HEK293T (cell line): Measurements from ENCODE around the gene FAM135A.
"Not testable (repeated sequence)": the region's sequence is repeated elsewhere in the genome, so short reads cannot be mapped to it uniquely, and the experiment has no call there.

ENCODE experiments used
- CTCF ChIA-PET: fragments of 350-600 bp; formaldehyde crosslinking; extraction: SDS; loops from one replicate; lab custom pipeline; 2021; ENCODE audit warnings: antibody characterized with exemption, inconsistent platforms; lab: Yijun Ruan, JAX
- POLR2A ChIA-PET: fragments of 350-600 bp; formaldehyde crosslinking; extraction: SDS; loops from one replicate; lab custom pipeline; 2020; ENCODE audit warnings: antibody characterized with exemption, inconsistent platforms; lab: Yijun Ruan, JAX
- DNase-seq: peaks from one replicate; pipeline ENCODE4 v3.0.0; 2012; ENCODE audit warnings: mixed read lengths; ENCODE audit errors: extremely low spot score
- ARNT ChIP-seq: fragments of 450-650 bp; IDR thresholded peaks from 2 replicates; pipeline ENCODE4 v1.6.1; 2017; ENCODE audit warnings: mild to moderate bottlenecking
- BHLHE40 ChIP-seq: fragments of 450-650 bp; IDR thresholded peaks from 2 replicates; pipeline ENCODE4 v1.6.1; 2016; ENCODE audit warnings: mild to moderate bottlenecking, moderate library complexity, borderline replicate concordance
- CTBP1 ChIP-seq: fragments of 450-650 bp; IDR thresholded peaks from 2 replicates; pipeline ENCODE4 v1.6.1; 2016; ENCODE audit warnings: borderline replicate concordance
- ELF4 ChIP-seq: fragments of 450-650 bp; IDR thresholded peaks from 2 replicates; pipeline ENCODE4 v1.6.1; 2017; ENCODE audit warnings: antibody characterized with exemption
- FOXA1 ChIP-seq: fragments of 450-650 bp; IDR thresholded peaks from 2 replicates; pipeline ENCODE4 v1.6.1; 2016; ENCODE audit warnings: mild to moderate bottlenecking
- FOXK2 ChIP-seq: fragments of 450-650 bp; IDR thresholded peaks from 2 replicates; pipeline ENCODE4 v1.6.1; 2016; ENCODE audit warnings: mild to moderate bottlenecking
- FOXM1 ChIP-seq: fragments of 450-650 bp; IDR thresholded peaks from 2 replicates; pipeline ENCODE4 v1.6.1; 2017; ENCODE audit warnings: mild to moderate bottlenecking, borderline replicate concordance
- HDGF ChIP-seq: fragments of 450-650 bp; IDR thresholded peaks from 2 replicates; pipeline ENCODE4 v1.6.1; 2017; ENCODE audit warnings: antibody characterized with exemption, borderline replicate concordance
- L3MBTL2 ChIP-seq: fragments of 450-650 bp; conservative IDR thresholded peaks from 2 replicates; pipeline ENCODE4 v1.6.1; 2016; ENCODE audit warnings: mild to moderate bottlenecking
- LEF1 ChIP-seq: fragments of 450-650 bp; IDR thresholded peaks from 2 replicates; pipeline ENCODE4 v1.6.1; 2017; ENCODE audit warnings: mild to moderate bottlenecking, borderline replicate concordance
- NFRKB ChIP-seq: fragments of 450-650 bp; IDR thresholded peaks from 2 replicates; pipeline ENCODE4 v1.6.1; 2016; ENCODE audit warnings: mild to moderate bottlenecking, moderate library complexity
- PKNOX1 ChIP-seq: fragments of 450-650 bp; IDR thresholded peaks from 2 replicates; pipeline ENCODE4 v1.6.1; 2016
- SP1 ChIP-seq: fragments of 450-650 bp; IDR thresholded peaks from 2 replicates; pipeline ENCODE4 v1.6.1; 2017
- SUZ12 ChIP-seq: fragments of 450-650 bp; IDR thresholded peaks from 2 replicates; pipeline ENCODE4 v1.6.1; 2016; ENCODE audit warnings: mild to moderate bottlenecking
- TARDBP ChIP-seq: fragments of 450-650 bp; IDR thresholded peaks from 2 replicates; pipeline ENCODE4 v1.6.1; 2016
- ZNF384 ChIP-seq: fragments of 450-650 bp; IDR thresholded peaks from 2 replicates; pipeline ENCODE4 v1.6.1; 2016

Gene FAM135A

DNA sequence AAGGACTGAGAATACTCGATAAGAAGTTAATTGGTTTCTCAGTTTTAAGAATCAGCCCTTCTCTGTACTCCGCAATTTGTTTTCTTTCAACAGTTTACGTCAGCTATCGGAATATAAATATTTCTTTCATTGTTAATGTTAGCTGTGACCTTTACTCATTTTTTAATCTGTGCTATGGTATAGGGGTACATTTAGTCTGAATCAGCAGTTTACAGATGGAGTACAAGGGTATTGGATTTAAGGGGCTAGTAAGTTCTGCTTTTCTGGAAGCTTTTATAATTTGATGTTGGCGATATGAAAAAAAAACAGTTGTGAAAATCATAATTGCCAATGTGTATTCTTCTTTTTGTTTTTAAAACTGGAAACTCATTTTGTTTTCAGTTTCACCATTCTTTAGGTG lies 23.0 kb downstream of the FAM135A start:
- TF ChIP-seq HDGF (no peak), TARDBP (no peak), BHLHE40 (no peak), ELF4 (no peak), ZNF384 (no peak), PKNOX1 (no peak), FOXA1 (no peak), LEF1 (no peak), ARNT (no peak)
- DNase-seq = no peak
- CTCF ChIA-PET = interaction anchor here (0.6 to 0.7 kb wide), 2 partner anchors 354 to 472 kb away, joined by 3 to 4 read pairs; no protein-coding TSS in a partner anchor
- POLR2A ChIA-PET = no interaction called here

DNA sequence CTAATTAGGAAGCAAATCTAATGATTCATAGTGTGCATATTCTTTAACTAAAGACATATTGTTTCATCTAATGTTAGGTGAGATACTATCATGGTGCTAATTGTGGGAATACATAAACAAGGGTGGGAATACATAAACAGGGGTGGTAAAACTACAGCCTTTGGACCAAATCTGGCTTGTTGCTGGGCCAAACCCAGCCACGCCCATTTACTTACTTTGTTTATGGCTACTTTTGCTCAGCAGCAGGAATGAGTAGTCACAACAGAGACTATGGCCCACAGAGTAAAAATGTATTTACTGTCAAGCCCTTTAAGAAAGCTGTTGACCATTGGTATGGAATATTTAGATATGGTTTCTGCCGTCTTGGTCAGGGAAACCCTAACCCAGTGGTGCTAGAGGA lies 31.7 kb downstream of the FAM135A start:
- TF ChIP-seq FOXK2 = no peak
- ChIA-PET CTCF (no interaction called here), POLR2A (no interaction called here)
- no peak for DNase-seq

- CTCF ChIA-PET, DNase-seq, POLR2A ChIA-PET: not testable (repeated sequence)
Measured at GRCh38 chr6:70447343-70448070, 34.2 kb downstream of the FAM135A start.

- DNase-seq, POLR2A ChIA-PET, CTCF ChIA-PET: not testable (repeated sequence)
Measured at GRCh38 chr6:70453899-70454298, 40.6 kb downstream of the FAM135A start.

DNA sequence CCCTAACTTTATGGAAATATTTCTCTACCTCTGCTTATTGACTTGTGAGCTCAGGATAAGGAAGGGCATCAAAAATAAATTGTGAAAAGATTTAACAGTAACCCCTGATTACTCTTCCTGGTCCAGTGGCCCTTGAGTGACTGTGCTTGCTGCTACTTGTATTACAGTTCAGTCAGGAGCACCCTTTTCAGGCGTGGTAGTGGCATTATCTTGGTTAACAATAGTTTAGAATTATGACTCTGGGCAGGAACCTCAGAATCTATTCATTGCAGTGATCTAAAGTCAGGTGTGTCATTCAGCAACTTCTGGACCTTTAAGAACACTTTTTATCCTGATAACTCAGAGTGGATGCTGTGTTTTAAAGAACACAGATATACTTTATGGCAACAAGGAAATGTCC lies 43.4 kb downstream of the FAM135A start:
- POLR2A ChIA-PET = no interaction called here
- DNase-seq = no peak
- CTCF ChIA-PET = no interaction called here
- no peak for TF ChIP-seq PKNOX1
- TF ChIP-seq SP1 = no peak
- no peak for TF ChIP-seq FOXK2
- no peak for TF ChIP-seq LEF1
- TF ChIP-seq FOXM1 = no peak
- no peak for TF ChIP-seq BHLHE40
- no peak for TF ChIP-seq ZNF384
- no peak for TF ChIP-seq CTBP1
- TF ChIP-seq SUZ12 = no peak
- no peak for TF ChIP-seq FOXA1
- TF ChIP-seq ELF4 = no peak
- no peak for TF ChIP-seq L3MBTL2
- no peak for TF ChIP-seq HDGF
- TF ChIP-seq TARDBP = no peak

- no peak for DNase-seq
- ChIA-PET POLR2A (no interaction called here), CTCF (no interaction called here)
- TF ChIP-seq ARNT (no peak), CTBP1 (no peak), SUZ12 (no peak), LEF1 (no peak), FOXA1 (no peak), HDGF (no peak), FOXK2 (no peak), ZNF384 (no peak)
Measured at GRCh38 chr6:70459235-70459634, 45.9 kb downstream of the FAM135A start.

- CTCF ChIA-PET, POLR2A ChIA-PET: not testable (repeated sequence)
Measured at GRCh38 chr6:70459699-70460098, 46.4 kb downstream of the FAM135A start.

DNA sequence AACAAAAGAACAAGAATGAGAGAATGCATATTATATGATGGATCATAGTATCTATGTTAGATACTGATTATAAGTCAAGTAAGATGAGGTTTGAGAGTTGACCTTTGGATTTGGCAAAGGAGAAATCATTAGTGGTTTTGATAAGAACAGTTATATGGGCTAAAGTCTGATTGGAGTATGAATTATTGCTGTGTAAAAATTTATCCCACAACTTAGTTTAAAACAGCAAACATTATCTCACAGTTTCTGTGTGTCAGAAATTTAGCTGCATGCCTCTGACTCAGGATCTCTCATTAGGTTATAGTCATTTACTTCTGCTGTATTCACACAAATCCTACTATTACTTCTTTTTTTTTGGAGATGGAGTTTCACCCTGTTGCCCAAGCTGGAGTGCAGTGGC lies 56.7 kb downstream of the FAM135A start:
- ChIA-PET CTCF (no interaction called here), POLR2A (no interaction called here)
- TF ChIP-seq FOXK2 (no peak), ZNF384 (no peak), NFRKB (no peak), PKNOX1 (no peak), SUZ12 (no peak), BHLHE40 (no peak), L3MBTL2 (no peak), SP1 (no peak), ARNT (no peak), ELF4 (no peak), LEF1 (no peak), FOXM1 (no peak)
- DNase-seq = no peak

More at GRCh38 chr6:70459699-70460098, 46.4 kb downstream of the FAM135A start:
- not testable (repeated sequence) for DNase-seq

- DNase-seq, POLR2A ChIA-PET, CTCF ChIA-PET: not testable (repeated sequence)
Measured at GRCh38 chr6:70470510-70470909, 57.2 kb downstream of the FAM135A start.
